Cardiac muscle cell (in vitro differentiated cells and primary cell): Measurements from ENCODE around the gene FBXW4. TPM values are rescaled to one million over a fixed set of nuclear protein-coding genes. Genes with fewer than 3 reads are reported as not detected.

Experiments
- DNase-seq, 2 donors: peaks; one replicate each; pipeline versions ENCODE4 v3.0.0 to v3.0.0-alpha.2; 2010 to 2017; ENCODE audit warnings: low read depth in 1 of 2, low spot score in 1 of 2
- H3K27ac ChIP-seq: fragments of 200-600 bp; sonication (generic); 2 replicates; pipeline ENCODE4 v1.5.1; 2016
- H3K27me3 ChIP-seq: fragments of 200-600 bp; sonication (generic); 2 replicates; pipeline ENCODE4 v1.6.0; 2016; ENCODE audit warnings: control low read depth
- H3K36me3 ChIP-seq: fragments of 200-600 bp; sonication (generic); 2 replicates; pipeline ENCODE4 v1.5.1; 2016; ENCODE audit warnings: control low read depth
- H3K4me1 ChIP-seq: fragments of 200-600 bp; sonication (generic); 2 replicates; pipeline ENCODE4 v1.8.1; 2017; ENCODE audit warnings: low read depth, mild to moderate bottlenecking, mixed run types
- H3K4me3 ChIP-seq: fragments of 200-600 bp; sonication (generic); 2 replicates; pipeline ENCODE4 v1.5.1; 2016; ENCODE audit warnings: mild to moderate bottlenecking
- H3K9me3 ChIP-seq: fragments of 200-600 bp; sonication (generic); 2 replicates; pipeline ENCODE4 v1.5.1; 2017; ENCODE audit warnings: low read depth, mild to moderate bottlenecking, control low read depth
- polyA plus RNA-seq: library from polyadenylated mRNA; unstranded; fragments of >200 nt; fragmentation: Nextera tagmentation; extraction: Ambion mirVana; gene quantifications from 2 replicates; pipeline ENCODE4 v1.2.1, GENCODE V29; 2016
- total RNA-seq: library from RNA; depleted of rRNA; stranded (reverse); fragments of >200 nt; gene quantifications from 2 replicates; pipeline ENCODE4 v1.2.3, GENCODE V29; 2016
- TF ChIP-seq, protein P1 (sequence below): IDR thresholded peaks from 2 replicates; pipeline ENCODE4 v1.5.1; 2012; ENCODE audit warnings: low read depth, mild to moderate bottlenecking, low read length

Gene FBXW4
- total and polyA plus RNA-seq, 2 experiments from 2014 or later: 19.6 to 72.0 TPM

DNA sequence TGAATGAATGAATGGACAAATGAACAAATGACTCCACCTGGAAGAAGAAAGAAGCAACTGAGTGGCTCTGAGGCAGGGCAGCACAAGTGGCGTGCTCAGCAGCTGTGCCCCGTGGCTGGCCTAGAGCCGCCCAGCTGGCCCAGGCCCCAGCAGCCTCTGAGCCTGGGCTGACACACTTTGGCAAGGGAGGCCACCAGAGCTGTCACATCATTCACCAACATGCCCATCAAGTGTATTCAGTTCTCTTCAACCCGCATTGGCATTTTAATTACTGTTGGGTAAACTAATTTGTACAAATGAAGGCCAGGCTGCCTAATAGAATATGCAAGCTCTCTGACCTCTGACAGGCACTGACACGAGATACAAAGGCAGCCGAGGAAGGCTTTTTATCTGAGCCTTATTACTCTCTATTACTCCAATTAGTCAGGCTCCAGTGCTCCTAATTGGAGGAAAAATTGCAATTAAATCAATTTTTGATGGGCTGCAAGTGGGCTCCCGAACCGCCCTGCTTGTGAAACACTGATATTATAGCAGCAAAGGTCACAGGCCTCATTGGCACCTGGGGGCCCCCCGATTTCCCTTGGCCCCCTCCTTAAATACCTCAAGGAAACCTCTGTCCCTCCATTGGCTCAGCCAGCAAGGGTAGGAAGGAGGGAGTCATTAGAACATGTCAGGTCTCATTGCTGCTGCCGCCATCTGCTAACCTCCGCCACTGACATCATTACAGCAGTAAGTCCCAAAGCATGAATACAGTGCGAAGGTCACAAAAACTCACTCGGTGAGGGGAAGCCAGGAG, 64.9 kb downstream of the FBXW4 start:
- H3K36me3 ChIP-seq: no peaks in the 10 kb centered on the region
- H3K27ac ChIP-seq: no peak overlapping the region
- TF ChIP-seq, protein P1, sequence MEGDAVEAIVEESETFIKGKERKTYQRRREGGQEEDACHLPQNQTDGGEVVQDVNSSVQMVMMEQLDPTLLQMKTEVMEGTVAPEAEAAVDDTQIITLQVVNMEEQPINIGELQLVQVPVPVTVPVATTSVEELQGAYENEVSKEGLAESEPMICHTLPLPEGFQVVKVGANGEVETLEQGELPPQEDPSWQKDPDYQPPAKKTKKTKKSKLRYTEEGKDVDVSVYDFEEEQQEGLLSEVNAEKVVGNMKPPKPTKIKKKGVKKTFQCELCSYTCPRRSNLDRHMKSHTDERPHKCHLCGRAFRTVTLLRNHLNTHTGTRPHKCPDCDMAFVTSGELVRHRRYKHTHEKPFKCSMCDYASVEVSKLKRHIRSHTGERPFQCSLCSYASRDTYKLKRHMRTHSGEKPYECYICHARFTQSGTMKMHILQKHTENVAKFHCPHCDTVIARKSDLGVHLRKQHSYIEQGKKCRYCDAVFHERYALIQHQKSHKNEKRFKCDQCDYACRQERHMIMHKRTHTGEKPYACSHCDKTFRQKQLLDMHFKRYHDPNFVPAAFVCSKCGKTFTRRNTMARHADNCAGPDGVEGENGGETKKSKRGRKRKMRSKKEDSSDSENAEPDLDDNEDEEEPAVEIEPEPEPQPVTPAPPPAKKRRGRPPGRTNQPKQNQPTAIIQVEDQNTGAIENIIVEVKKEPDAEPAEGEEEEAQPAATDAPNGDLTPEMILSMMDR: no peak
- no peak for DNase-seq
- H3K9me3 ChIP-seq: no peaks in the 10 kb centered on the region
- no peaks in the 10 kb centered on the region for H3K27me3 ChIP-seq
- H3K4me3 ChIP-seq: no peak overlapping the region
- no peaks in the 10 kb centered on the region for H3K4me1 ChIP-seq

DNA sequence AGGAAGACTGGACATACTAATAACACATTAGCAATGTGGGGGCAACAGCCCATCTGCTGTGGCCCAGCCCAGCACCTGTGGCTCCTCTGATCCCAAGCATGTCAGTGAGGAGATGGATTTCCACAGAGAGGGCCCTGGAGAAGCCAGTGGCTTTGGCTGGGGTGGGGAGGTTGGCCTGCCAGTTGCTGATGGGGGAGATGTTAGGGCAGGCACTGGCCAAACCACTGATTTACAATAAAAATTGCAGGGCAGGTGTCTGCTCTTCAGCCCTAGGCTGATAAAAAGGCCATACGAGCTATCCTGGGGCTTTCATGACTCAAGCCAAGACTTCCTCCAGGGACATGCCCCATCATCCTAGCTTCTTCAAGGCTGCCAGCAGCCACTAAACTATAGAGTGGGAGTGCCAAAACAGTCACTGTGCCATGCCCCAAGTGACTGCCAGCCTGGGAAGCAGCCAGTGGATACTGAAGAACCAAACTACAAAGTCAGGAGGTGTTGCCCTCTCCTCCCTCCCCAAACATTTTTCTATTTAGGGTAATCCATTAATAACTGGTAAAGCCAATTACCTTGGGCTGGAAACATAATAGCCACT, 69.1 kb downstream of the FBXW4 start:
- no peaks in the 10 kb centered on the region for H3K27me3 ChIP-seq
- DNase-seq: no peak
- no peaks in the 10 kb centered on the region for H3K4me1 ChIP-seq
- H3K9me3 ChIP-seq: no peaks in the 10 kb centered on the region
- H3K4me3 ChIP-seq: no peak overlapping the region
- H3K27ac ChIP-seq: peak overlapping the region; percentile 4
- TF ChIP-seq, protein P1: no peak
- peaks cover 13% of the 10 kb centered on the region for H3K36me3 ChIP-seq

DNA sequence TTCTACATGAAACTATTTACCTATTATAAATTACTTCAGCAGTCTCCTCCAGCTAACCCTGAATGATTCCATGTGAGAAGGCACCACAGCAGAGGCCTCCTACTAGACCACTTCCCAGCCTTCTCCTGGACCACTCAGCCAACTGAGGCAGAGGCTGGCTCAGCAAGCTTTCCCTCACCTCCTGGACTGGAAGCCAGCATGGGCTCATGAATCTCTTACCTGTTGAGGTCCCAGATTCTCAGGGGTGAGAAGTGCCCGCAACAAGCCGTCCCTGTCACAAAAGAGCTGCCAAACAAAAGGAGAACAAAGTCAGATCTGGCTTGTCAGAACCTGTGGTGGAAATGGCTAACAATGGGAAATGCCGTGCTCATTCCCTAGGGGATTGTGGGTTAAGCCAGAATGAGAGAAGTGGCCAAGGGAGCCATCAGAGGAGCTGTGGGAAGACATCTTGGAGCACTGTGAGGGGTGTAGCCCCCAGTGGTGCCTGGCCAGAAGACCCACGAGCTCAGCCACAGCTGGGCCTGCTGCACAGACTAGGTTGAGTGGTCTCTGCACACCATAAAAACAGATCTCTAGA, 70.4 kb downstream of the FBXW4 start:
- TF ChIP-seq, protein P1: no peak
- Histone ChIP-seq H3K4me3 (no peak overlapping the region), H3K27me3 (no peaks in the 10 kb centered on the region), H3K27ac (no peak overlapping the region), H3K9me3 (no peaks in the 10 kb centered on the region), H3K36me3 (peaks cover 13% of the 10 kb centered on the region), H3K4me1 (no peaks in the 10 kb centered on the region)
- DNase-seq: peak in 1 of 2 donors; percentile 25

DNA sequence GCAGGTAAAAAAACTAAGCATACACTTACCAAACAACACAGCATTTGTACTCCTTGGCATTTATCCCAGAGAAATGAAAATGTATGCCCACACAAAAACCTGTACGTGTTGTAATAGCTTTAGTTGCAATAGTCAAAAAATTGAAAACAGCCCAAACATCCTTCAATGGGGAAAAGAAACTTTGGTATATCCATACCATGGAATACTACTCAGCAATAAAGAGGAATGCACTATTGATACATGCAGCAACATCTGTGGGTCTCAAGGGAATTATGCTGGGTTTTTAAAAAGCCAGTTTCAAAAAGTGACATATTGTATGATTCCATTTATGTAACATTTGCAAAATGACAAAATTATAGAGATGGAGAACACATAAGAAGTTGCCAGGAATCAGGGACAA, 71.4 kb downstream of the FBXW4 start:
- Histone ChIP-seq H3K4me3 (no peak overlapping the region), H3K27me3 (no peaks in the 10 kb centered on the region), H3K27ac (no peak overlapping the region), H3K36me3 (peaks cover 13% of the 10 kb centered on the region), H3K4me1 (no peaks in the 10 kb centered on the region), H3K9me3 (no peaks in the 10 kb centered on the region)
- TF ChIP-seq, protein P1: no peak
- DNase-seq: no peak

DNA sequence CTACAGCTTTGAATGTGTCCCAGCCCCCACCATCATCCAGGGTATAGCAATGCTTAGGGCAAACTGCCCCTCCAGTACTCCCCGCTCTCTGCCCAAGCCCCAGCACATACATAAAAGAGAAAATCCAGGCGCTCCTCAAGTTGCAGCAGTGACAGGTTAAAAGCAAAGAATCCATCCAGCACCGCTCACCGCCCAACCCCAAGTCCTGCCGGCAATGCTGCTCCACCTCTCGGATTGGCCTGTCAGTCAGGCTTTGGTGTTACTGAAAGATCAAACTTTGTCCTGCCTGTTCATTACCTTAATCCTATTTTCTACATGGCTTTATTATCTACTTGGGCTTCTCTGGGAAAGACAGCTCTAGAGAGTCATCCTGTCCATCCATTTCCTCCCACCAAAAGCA, 75.0 kb downstream of the FBXW4 start:
- no peaks in the 10 kb centered on the region for H3K27me3 ChIP-seq
- no peak overlapping the region for H3K4me3 ChIP-seq
- H3K27ac ChIP-seq: no peak overlapping the region
- no peaks in the 10 kb centered on the region for H3K4me1 ChIP-seq
- no peaks in the 10 kb centered on the region for H3K9me3 ChIP-seq
- TF ChIP-seq, protein P1: no peak
- DNase-seq: no peak
- H3K36me3 ChIP-seq: peaks cover 13% of the 10 kb centered on the region
